ENCODE data around the gene PCSK4.

DNA sequence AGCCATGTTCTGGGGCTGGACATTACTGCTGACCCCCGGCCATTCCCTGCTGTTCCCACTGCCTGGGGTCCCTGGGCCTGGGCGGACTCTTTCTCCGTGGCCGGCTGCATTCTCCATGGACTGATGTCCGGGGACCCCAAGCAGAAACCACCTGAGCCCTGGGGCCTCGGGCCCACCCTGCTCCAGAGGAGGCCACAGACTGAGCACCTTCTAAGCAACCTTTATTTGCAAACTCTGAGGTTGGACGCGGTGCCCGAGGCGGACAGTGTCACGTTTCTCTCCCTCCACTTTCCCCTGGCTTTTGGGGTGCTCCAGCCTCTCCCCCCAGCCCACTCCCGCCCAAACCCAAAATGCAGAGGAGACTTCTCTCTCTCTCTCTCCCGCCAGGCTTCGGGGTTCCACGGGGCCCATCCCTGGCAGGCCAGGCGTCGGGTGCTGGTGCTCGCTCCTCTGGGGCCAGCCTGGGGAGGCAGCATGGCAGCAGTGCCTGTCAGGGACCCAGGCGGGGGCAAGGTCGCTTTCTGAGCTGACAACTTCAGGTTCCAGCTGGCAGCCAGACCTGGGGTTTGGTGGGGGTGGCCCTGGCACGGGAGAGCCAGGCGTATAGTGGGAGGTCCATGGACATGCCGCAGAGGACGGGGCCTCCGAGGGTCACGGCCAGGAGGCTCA lies 8.8 kb downstream of the PCSK4 start:
- TF ChIP-seq, protein P1, sequence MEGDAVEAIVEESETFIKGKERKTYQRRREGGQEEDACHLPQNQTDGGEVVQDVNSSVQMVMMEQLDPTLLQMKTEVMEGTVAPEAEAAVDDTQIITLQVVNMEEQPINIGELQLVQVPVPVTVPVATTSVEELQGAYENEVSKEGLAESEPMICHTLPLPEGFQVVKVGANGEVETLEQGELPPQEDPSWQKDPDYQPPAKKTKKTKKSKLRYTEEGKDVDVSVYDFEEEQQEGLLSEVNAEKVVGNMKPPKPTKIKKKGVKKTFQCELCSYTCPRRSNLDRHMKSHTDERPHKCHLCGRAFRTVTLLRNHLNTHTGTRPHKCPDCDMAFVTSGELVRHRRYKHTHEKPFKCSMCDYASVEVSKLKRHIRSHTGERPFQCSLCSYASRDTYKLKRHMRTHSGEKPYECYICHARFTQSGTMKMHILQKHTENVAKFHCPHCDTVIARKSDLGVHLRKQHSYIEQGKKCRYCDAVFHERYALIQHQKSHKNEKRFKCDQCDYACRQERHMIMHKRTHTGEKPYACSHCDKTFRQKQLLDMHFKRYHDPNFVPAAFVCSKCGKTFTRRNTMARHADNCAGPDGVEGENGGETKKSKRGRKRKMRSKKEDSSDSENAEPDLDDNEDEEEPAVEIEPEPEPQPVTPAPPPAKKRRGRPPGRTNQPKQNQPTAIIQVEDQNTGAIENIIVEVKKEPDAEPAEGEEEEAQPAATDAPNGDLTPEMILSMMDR (optimal IDR thresholded peaks at IDR 0.05 in 1 of 3, IDR thresholded peaks at IDR 0.05 in 1 of 3, conservative IDR thresholded peaks at IDR 0.05 in 1 of 3; ENCODE audit: extremely low read depth in 1 of 3, insufficient read depth in 2 of 3, low read length in 3 of 3) = no peak
- TF ChIP-seq EZH2 (IDR thresholded peaks at IDR 0.05; ENCODE audit: low read length) = no peak
